H1 (cell line): Measurements from ENCODE around the gene SLC16A9.

Experiments used
- CBX5 ChIP-seq: fragments of 300-800, 300-1000 bp; sonication (generic); IDR thresholded peaks from 2 replicates; pipeline ENCODE4 v1.7.1; 2016; ENCODE audit warnings: antibody characterized with exemption, low read length, low read depth
- CBX8 ChIP-seq: fragments of 300-800, 300-1000 bp; sonication (generic); IDR thresholded peaks from 2 replicates; pipeline ENCODE4 v1.7.1; 2016; ENCODE audit warnings: low read depth, low read length, borderline replicate concordance
- CEBPB ChIP-seq: IDR thresholded peaks from 2 replicates; pipeline ENCODE4 v1.6.1; 2012; ENCODE audit warnings: low read depth, low read length
- CTCF ChIP-seq, 3 experiments: IDR thresholded peaks; 1 replicate in 2 of 3; 2 replicates in 1 of 3; pipeline versions ENCODE4 v1.5.1 to v1.6.1; 2011; ENCODE audit warnings: low read length in 3 of 3, mild to moderate bottlenecking in 3 of 3, inconsistent platforms in 2 of 3, low read depth in 1 of 3, moderate library complexity in 1 of 3; ENCODE audit not compliant: insufficient read depth in 1 of 3; ENCODE audit errors: control extremely low read depth in 1 of 3
- EGR1 ChIP-seq: IDR thresholded peaks from 2 replicates; pipeline ENCODE4 v1.6.1; 2011; ENCODE audit warnings: low read depth, low read length, borderline replicate concordance
- EZH2 ChIP-seq: fragments of 200-600 bp; sonication (generic); IDR thresholded peaks from 2 replicates; pipeline ENCODE4 v1.7.1; 2012; ENCODE audit warnings: low read depth, mild to moderate bottlenecking, moderate library complexity, low read length, inconsistent platforms; ENCODE audit not compliant: severe bottlenecking
- KDM5A ChIP-seq: fragments of 200-600 bp; IDR thresholded peaks from 2 replicates; pipeline ENCODE4 v1.7.1; 2012; ENCODE audit warnings: mild to moderate bottlenecking, low read length, inconsistent platforms, mixed read lengths
- POLR2A ChIP-seq, 2 experiments: IDR thresholded peaks; 1 replicate in 1 of 2; 2 replicates in 1 of 2; pipeline ENCODE4 v1.6.1; 2011; ENCODE audit warnings: low read depth in 2 of 2, low read length in 2 of 2, mild to moderate bottlenecking in 2 of 2; ENCODE audit errors: control extremely low read depth in 1 of 2
- POLR2AphosphoS5 ChIP-seq: IDR thresholded peaks from 2 replicates; pipeline ENCODE4 v1.6.1; 2011; ENCODE audit warnings: low read depth, low read length
- RFX5 ChIP-seq: IDR thresholded peaks from 2 replicates; pipeline ENCODE4 v1.6.1; 2011; ENCODE audit warnings: low read depth, low read length, improper control_type of control experiment, borderline replicate concordance
- SP1 ChIP-seq: IDR thresholded peaks from 2 replicates; pipeline ENCODE4 v1.6.1; 2011; ENCODE audit warnings: low read depth, low read length
- SUZ12 ChIP-seq: fragments of 200-600 bp; sonication (generic); IDR thresholded peaks from 2 replicates; pipeline ENCODE4 v1.6.1; 2012; ENCODE audit warnings: mild to moderate bottlenecking, inconsistent platforms, low read length, moderate library complexity, mixed read lengths
- TAF1 ChIP-seq: IDR thresholded peaks from 2 replicates; pipeline ENCODE4 v1.6.1; 2011; ENCODE audit warnings: mild to moderate bottlenecking, low read depth, low read length
- YY1 ChIP-seq: IDR thresholded peaks from 2 replicates; pipeline ENCODE4 v1.6.1; 2011; ENCODE audit warnings: low read depth, mild to moderate bottlenecking, low read length

- TF ChIP-seq CTCF (IDR thresholded peaks at IDR 0.05; ENCODE audit: control extremely low read depth in 1 of 3, insufficient read depth in 1 of 3, low read depth in 1 of 3, low read length in 3 of 3), result no peak
- TF ChIP-seq SUZ12, result no peak
- TF ChIP-seq RFX5, result no peak
- TF ChIP-seq CBX5, result no peak
- no peak for TF ChIP-seq POLR2A (IDR thresholded peaks at IDR 0.05; ENCODE audit: control extremely low read depth in 1 of 2, low read depth in 2 of 2, low read length in 2 of 2)
- TF ChIP-seq EGR1, result no peak
- TF ChIP-seq TAF1, result no peak
- TF ChIP-seq EZH2, result no peak
- no peak for TF ChIP-seq CEBPB
- TF ChIP-seq SP1, result no peak
- no peak for TF ChIP-seq KDM5A
- no peak for TF ChIP-seq CBX8
- no peak for TF ChIP-seq YY1
- no peak for TF ChIP-seq POLR2AphosphoS5
Observed at GRCh38 chr10:59752278-59752940, 42.8 kb upstream of the SLC16A9 start.
